GM19468 (cell line): ENCODE results near the gene CHN2.

Experiments used
- ATAC-seq: cut with Tn5 transposase; IDR thresholded peaks from one replicate; pipeline ENCODE4 v1.9.1; 2021; ENCODE audit warnings: mild to moderate bottlenecking, moderate library complexity, moderate number of reproducible peaks; ENCODE audit not compliant: unreplicated experiment; ENCODE audit errors: extremely low read depth

The CHN2 gene

GRCh38 chr7:29300026-29300480 lies 105.5 kb downstream of the CHN2 start:
- no peak for ATAC-seq

- ATAC-seq: no peak
Observed at GRCh38 chr7:29300649-29301048, 106.1 kb downstream of the CHN2 start.

- ATAC-seq: no peak
Observed at GRCh38 chr7:29302666-29303395, 108.3 kb downstream of the CHN2 start.

- no peak for ATAC-seq
Observed at GRCh38 chr7:29304756-29305155, 110.2 kb downstream of the CHN2 start.

GRCh38 chr7:29306319-29306991 lies 111.9 kb downstream of the CHN2 start:
- ATAC-seq: no peak

- ATAC-seq: no peak
Observed at GRCh38 chr7:29308424-29308823, 113.8 kb downstream of the CHN2 start.

- ATAC-seq: no peak
Observed at GRCh38 chr7:29309041-29309854, 114.7 kb downstream of the CHN2 start.

- ATAC-seq: no peak
Observed at GRCh38 chr7:29310625-29311024, 116.0 kb downstream of the CHN2 start.

GRCh38 chr7:29311314-29311713 lies 116.7 kb downstream of the CHN2 start:
- no peak for ATAC-seq

GRCh38 chr7:29314148-29314547 lies 119.6 kb downstream of the CHN2 start:
- ATAC-seq: no peak

GRCh38 chr7:29315122-29315891 lies 120.7 kb downstream of the CHN2 start:
- no peak for ATAC-seq

GRCh38 chr7:29315892-29316270 lies 121.3 kb downstream of the CHN2 start:
- no peak for ATAC-seq

- no peak for ATAC-seq
Observed at GRCh38 chr7:29316926-29317325, 122.4 kb downstream of the CHN2 start.

GRCh38 chr7:29318853-29319718 lies 124.5 kb downstream of the CHN2 start:
- ATAC-seq: no peak

- ATAC-seq: no peak
Observed at GRCh38 chr7:29319719-29320521, 125.3 kb downstream of the CHN2 start.

GRCh38 chr7:29320577-29320976 lies 126.0 kb downstream of the CHN2 start:
- no peak for ATAC-seq

GRCh38 chr7:29322023-29322712 lies 127.6 kb downstream of the CHN2 start:
- ATAC-seq: no peak

GRCh38 chr7:29325476-29325875 lies 130.9 kb downstream of the CHN2 start:
- ATAC-seq: no peak
